ENCODE measurements around the gene ABCG4.
"Not testable (repeated sequence)": the region's sequence is repeated elsewhere in the genome, so short reads cannot be mapped to it uniquely, and the experiment has no call there.

The ABCG4 gene

DNA sequence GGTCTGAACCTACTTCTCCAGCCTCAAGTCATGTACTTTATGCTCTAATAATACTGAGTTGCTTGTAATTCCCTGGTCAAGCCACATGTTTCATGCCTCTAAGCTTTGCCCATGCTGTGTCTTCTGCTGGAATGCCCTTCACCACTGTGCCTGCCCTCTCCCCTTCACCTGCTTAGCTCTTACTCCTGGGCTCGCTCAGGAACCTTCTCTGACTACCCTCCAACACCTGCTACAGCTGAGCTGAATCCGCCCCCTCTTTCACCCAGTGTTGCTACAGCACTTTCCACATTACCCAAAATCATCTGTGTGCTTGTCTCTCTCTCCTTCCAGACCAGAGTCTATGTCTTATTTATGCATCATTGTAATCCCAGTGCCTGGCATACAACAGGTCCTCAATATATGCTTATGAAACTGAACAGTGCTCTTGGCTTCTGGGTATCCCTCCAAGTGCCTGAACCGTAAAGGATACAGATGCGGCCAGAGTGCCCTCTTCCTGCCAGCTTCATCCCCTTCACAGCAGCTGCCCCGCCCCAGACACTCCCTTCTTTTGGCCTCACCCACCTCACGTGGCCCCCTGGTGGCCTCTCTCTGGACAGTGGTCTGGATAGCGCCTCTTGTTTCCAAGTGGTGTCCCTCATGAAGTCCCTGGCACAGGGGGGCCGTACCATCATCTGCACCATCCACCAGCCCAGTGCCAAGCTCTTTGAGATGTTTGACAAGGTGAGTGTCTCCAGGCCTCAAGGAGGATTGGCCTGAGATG is 7.1 kb downstream of the ABCG4 start:
- no peak for DNase-seq

DNA sequence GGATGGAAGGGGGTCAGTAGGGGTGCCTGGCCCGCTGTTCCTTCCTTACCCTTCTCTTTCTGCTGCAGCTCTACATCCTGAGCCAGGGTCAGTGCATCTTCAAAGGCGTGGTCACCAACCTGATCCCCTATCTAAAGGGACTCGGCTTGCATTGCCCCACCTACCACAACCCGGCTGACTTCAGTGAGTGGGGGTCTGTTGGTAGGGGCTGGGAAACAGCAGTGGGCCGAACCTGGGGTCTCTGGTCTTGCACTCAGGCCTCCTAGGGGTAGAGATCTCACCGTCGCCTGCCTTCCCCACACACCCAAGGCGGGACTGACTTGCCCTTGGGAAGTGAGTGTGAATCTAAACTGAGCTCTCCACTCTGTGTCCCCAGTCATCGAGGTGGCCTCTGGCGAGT is 7.6 kb downstream of the ABCG4 start:
- no peak for DNase-seq

DNA sequence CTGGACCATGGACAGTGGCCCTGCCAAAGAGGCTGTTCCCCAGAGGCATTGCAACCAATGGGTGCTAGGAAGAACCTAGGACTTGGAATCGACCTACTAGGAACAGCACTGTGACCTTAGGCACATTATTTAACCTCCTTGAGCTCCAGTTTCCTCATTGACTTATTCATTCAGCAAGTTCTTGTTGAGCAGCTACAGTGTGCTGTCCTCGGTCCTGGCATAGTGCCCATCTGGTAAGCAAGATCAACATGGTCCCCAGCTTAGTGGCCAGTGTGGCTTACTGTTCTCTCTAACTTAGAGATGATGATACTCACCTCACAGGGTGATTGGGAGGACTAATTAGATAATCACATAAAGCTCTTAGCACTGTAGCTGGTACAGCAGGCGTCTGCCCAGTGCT is 8.2 kb downstream of the ABCG4 start:
- no peak for DNase-seq

DNA sequence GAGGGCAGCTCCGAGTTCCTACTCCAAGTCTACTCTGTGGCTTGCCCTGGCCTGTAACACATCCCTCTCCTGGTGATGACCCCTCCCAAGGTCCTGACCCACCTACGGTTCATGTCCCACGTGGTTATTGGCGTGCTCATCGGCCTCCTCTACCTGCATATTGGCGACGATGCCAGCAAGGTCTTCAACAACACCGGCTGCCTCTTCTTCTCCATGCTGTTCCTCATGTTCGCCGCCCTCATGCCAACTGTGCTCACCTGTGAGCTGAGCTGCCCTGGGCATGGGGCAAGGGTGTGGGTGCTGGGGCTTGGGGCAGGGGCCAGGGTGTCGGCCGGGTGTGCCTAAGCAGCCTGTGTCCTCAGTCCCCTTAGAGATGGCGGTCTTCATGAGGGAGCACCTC is 9.6 kb downstream of the ABCG4 start:
- DNase-seq = no peak

DNA sequence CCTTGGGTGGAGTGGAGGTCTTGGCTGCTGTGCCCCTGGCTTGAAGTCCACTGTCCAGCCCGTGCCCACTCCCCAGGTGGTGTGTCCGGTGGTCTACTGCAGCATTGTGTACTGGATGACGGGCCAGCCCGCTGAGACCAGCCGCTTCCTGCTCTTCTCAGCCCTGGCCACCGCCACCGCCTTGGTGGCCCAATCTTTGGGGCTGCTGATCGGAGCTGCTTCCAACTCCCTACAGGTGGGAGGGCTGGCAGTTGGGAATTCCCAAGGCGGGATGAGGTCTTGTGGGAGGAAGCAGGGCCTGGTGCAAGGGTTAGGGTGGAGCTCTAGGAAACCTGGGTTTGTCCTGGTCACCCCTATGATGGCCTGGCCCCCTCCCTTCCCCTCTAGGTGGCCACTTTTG is 11.3 kb downstream of the ABCG4 start:
- DNase-seq = no peak

DNA sequence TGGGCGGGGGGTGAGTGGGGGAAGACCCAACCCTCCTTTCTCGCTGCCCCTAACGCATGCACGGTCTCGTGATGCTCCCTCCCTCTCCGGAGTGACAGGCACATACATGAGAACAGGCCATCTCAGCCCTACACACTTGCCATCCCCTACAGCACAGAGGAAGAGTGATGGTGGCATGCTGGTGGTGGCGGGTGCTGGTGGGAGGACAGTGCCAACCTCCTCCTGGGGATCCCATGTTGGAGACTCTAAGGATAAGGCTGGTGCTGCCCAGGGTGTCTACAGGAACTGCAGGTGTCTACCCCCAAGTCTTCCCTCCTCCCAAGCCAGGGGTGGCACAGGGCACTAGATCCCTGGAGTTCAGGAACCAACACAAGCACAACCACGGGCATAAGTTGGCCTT is 13.0 kb downstream of the ABCG4 start:
- DNase-seq = no peak

DNA sequence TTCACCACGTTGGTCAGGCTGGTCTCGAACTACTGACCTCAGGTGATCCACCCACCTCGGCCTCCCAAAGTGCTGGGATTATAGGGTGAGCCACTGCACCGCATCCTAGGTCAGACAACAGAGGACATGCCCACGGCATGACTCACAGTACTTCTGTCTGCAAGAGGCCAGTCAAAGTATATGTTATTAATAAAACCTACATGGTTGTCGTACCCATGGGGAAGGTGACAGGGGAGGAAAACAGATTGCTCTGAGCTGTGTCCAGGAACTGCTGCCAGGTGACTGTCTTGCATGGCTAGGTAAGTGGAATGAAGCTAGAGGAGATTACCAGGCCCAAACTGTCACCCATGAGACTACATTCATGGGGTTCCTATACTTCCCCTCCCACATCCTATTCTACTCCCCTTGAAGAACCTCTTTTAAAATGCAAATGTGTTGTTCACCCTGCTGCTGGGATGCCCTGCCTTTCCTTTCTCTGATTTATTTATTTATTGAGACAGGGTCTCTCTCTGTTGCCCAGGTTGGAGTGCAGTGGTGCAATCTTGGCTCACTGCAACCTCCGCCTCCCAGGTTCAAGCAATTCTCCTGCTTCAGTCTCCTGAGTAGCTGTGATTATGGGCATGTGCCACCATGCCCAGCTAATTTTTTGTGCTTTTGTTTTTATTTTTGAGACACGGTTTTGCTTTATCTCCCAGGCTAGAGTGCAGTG is 17.7 kb downstream of the ABCG4 start:
- DNase-seq = no peak

DNA sequence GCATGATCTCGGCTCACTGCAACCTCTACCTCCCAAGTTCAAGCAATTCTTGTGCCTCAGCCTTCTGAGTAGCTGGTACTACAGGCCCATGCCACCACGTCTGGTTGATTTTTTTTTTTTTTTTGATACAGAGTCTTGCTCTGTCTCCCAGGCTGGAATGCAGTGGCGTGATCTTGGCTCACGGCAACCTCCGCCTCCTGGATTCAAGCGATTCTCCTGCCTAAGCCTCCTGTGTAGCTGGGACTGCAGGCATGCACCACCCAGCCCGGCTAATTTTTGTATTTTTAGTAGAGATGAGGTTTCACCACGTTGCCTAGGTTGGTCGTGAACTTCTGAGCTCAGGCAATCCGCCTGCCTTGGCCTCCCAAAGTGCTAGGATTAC is 18.2 kb downstream of the ABCG4 start:
- DNase-seq = not testable (repeated sequence)

DNA sequence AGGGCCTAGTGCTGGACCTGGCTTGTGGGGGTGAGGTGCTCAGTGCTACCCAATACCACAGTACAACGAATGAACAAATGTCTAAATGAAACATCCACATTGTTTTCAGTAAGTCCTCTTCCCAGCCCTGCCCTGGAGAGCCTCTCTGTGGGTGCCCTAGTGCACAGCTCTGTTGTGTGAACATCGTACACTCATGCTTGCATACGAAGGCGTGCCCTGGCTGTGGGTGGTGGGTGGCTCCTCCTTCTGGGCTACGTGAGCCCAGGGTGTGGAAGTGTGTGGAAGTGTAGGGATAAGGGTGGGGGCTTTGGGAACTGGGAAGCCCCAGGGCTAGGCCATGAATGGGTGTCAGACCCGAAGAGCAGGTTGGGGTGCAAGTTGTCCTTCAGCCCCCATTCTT is 19.1 kb downstream of the ABCG4 start:
- DNase-seq = no peak

DNA sequence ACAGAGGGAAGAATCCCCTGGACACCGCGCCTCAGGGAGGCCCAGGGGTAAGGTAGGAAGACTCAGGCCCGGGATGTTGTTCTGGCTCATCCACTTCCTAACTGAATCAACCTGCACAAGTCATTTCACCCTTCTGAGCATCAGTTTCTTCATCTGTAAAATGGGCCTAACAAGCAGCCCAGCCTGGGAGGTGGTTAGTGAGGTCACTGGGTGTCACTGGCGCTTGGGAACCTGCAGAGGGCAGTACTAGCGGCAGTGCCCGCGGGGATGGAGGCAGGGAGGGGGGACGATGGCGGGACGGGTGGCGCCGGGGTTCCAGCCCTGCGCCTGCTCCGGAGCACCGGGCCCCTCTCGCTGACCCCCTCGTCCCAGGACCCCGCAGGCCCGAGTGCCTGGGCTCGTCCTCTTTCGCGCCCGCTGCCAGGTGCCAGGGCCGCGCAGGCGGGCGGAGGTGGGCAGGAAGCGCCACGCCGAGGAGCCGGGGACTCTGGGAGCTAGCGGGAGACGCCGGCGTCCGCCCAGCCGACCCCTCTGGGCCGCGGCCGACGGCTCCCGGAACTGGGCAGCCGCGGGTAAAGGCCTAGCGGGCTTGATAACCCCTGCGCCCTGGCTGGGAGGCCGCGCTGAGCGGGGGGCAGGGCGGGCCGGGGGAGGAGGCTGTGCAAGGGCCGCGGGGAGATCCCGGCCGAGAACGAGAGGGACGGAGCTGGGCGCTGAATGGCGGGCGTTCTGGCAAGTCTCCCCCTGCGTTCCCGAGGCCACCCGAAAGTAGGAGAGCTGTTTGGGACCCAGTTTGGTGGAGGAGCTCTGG is 19.8 kb downstream of the ABCG4 start, which contains the start of gene NLRX1:
NLRX1 (plus strand) TSS at position 255 of the 811 bp plus-strand sequence. CDS start 2,679 bp downstream, outside the sequence.
- peak; percentile 79 to 80 for DNase-seq

DNA sequence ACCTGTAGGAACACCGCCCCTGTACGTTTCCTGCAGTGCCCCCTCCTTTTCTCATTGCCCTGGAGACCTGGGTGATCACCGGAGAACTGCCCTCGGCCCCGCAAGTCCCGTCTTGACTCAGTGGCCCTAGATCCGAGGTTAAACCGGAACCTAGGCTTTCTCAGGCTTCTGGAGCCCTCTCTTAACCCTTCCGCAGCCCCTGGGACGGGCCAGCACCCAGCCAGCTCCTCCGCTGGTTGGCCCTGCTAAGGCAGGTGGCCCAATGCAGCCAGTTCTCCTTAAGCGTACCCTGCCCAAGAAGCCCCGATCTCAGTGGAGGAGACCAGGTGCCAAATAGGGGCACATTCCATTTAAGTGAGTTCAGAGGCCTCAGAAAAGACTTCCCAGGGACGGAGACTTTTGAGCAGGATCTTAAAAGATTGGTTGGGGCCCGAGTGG is 20.4 kb downstream of the ABCG4 start:
- DNase-seq = no peak

DNA sequence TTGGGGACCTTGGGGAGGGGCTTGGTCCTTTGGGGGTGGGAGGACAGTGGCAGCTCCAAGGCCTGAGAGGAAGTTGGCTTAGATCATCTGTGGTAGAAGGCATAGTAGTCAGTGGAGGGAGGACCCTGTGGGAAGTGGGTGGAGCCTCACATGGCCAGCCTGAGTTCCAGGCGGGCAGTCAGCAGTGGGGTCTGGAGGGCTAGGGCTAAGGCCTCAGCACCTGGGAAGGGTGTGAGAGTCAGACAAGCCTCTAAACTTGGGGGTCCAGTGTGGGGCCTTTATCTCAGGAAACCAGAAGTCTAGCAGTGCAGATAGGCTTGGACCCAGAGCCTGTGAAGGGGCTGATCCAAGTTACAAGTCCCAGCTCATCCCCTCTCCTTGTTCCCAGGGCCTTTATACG is 23.7 kb downstream of the ABCG4 start:
- DNase-seq = no peak

DNA sequence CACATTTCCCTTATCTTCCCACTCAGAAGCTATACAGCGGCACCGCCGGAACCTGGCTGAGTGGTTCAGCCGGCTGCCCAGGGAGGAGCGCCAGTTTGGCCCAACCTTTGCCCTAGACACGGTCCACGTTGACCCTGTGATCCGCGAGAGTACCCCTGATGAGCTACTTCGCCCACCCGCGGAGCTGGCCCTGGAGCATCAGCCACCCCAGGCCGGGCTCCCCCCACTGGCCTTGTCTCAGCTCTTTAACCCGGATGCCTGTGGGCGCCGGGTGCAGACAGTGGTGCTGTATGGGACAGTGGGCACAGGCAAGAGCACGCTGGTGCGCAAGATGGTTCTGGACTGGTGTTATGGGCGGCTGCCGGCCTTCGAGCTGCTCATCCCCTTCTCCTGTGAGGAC is 24.6 kb downstream of the ABCG4 start:
- DNase-seq = no peak

DNA sequence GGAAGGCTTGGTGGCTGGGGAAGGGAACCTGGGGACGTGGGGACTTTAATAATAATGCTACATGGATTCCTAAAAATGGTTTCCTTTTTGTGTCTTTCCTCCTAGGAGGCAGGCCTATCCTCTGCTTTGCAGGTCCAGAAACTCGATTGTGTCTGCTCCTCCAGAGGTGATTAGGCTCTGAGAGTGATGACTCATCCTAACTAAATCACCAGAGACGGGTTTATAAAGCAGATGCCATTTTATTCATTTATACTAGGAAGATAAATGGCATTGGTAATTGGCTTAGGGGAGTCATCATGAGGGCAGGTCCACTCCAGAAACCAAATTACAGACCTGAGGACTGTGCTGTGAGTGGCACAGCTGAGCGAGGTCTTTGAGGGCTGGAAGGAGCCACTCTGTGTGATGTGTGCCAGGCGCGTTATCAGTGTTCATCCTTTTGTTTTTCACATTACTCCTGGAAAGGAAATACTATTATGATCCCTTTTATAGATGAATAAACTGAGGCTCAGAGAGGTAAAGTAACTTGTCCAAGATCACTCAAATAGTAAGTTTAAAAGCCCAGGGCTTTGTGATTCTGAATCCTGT is 26.7 kb downstream of the ABCG4 start:
- no peak for DNase-seq

DNA sequence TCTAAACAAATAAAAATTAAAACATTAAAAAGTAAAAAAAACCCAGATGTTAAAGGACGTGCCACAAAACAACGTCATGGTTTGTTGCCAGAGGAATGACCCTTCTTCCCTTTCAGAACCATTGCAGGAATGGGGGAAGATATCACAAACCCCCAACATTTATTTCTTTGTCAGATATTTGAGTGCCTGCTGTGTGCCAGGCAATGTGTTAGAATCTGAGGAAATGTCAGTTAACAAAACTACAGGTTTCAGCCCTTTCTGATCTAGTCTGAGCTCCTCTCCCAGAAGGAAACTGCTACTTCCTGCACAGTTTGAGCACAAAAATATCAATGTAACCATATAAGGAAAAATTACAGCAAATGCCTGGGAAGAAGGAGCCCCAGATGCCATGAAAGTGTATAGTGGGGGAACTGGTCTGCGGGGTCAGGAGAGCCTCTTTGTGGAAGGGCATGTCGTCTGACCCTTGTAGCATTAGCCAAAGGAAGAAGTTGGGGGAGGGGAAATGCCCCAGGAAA is 29.4 kb downstream of the ABCG4 start:
- DNase-seq = no peak

DNA sequence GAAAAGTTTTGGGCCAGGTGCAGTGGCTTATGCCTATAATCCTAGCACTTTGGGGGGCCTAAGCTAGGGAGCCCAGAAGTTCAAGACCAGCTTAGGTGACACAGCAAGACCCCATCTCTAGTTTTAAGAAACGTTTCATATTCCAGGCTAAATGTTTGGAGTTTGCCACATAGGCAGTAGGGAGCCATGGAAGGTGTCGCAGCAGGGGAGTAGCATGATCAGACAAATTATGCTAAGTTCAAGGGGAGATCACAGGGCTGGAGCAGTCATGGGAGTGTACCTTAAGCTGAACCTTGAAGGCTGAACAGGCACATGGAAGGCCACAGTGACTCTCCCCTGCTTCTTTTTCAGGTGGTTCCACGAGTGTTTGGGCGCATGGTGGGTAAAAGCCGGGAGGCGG is 30.5 kb downstream of the ABCG4 start:
- DNase-seq = no peak

DNA sequence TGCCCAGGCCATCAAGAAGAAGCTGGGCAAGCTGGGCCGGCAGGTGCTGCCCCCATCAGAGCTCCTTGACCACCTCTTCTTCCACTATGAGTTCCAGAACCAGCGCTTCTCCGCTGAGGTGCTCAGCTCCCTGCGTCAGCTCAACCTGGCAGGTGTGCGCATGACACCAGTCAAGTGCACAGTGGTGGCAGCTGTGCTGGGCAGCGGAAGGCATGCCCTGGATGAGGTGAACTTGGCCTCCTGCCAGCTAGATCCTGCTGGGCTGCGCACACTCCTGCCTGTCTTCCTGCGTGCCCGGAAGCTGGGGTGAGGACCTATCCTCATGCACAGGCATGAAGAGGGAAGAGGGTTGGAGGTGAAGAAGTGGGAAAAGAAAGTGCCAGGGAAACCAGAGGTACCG is 31.1 kb downstream of the ABCG4 start:
- DNase-seq = no peak

DNA sequence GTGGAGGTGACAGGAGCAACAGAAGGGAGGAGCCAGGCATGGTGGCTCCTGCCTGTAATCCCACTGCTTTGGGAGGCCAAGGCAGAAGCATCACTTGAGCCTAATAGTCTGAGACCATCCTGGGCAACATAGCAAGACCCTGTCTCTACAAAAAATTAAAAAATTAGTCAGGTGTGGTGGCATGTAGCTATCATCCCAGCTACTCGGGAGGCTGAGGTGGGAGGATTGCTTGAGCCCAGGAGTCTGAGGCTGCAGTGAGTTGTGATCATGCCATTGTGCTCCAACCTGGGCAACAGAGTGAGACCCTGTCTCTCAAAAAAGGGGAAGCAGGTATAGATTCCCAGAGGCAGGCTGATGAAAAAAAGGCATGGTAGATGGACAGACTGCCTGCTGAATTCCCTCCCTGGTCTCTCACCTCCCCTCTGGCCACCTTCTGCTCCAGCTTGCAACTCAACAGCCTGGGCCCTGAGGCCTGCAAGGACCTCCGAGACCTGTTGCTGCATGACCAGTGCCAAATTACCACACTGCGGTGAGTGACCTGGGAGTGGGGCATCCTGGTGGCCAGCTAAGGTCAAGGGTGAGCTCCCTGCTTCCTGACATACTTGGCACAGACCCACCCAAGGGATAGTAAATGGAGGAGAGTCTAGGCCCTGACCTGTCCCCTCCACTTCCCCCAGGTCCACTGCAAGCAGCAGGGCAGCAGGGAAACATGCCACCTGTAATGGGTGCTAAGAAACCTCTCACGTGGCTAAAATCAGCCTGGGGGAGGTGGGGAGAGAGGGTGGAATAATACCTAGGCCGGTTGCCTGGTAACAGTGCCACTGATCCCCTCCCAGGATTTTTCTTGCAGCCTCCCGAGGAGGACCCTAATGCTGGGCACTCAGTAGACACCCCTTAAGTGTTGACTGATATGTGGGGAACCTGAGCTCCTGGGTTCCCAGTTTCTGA is 32.2 kb downstream of the ABCG4 start:
- DNase-seq = no peak

DNA sequence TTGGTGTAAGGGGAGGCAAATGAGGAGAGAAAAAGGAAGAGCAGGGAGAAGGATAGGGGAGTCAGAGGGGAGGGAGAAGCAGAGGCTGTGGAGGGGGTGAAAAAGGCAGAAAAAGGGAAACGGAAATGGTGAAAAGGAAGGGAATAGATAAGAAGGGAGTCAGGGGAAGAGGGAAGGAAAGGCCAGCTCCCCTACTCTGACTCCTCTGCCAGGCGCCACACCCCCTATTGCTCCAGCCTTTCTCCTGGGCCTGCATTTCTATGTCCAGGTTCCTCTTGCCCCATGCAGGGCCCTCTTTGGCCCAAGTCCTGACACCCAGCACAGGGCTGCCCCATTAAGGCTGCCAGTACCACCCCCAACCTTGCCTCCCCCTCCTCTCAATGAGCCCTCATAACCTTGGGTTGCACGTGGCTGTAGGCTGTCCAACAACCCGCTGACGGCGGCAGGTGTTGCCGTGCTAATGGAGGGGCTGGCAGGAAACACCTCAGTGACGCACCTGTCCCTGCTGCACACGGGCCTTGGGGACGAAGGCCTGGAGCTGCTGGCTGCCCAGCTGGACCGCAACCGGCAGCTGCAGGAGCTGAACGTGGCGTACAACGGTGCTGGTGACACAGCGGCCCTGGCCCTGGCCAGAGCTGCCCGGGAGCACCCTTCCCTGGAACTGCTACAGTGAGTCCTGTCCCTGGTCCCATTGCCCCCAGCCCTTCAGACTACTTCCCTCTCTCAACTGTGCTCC is 33.0 kb downstream of the ABCG4 start:
- no peak for DNase-seq

DNA sequence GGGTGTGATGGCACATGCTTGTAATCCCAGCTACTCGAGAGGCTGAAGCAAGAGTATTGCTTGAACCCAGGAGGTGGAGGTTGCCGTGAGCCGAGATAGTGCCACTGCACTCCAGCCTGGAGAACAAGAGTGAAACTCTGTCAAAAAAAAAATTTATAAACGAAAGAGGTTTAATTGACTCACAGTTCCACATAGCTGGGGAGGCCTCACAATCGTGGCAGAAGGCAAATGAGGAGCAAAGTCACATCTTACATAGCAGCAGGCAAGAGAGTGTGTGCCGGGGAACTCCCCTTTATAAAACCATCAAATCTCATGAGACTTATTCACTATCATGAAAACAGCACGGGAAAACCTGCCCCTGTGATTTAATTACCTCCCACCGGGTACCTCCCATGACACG is 35.5 kb downstream of the ABCG4 start:
- not testable (repeated sequence) for DNase-seq

DNA sequence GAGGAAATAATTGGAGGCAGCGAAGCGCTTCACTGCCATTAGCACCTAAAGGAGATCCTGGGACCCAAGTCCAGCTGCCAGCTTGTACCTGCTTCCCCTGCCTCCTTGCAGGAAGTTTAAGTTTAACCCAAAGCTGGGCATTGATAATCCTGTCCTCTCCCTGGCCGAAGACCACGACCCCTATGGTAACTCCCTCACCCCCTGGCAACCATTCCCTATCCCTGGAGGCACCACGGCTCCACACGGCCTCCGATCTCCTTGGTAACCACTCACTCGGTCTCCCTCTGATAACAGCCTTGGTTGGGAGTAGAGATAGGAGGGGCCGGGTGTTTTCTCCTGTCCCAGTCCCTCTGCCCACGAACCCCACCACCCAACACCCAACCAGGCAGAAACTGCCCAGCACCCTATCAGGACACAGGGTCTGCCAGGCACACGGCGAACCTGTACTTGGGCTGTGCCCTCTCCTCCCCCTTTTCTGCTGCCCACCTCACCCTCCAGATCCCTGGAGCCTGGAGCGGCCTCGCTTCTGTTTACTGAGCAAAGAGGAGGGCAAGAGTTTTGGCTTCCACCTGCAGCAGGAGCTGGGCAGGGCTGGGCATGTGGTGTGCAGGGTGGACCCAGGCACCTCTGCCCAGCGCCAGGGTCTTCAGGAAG is 37.3 kb downstream of the ABCG4 start:
- DNase-seq = no peak

Measured in activated CD4-positive, alpha-beta T cell treated with anti-CD3 and anti-CD28 coated beads, Interleukin-2, amount 50 U/mL, for 4 hours (primary cell).